B cell (primary cell): ENCODE data around the gene TGM6. TPM values are rescaled to one million over a fixed set of nuclear protein-coding genes. Genes with fewer than 3 reads are reported as not detected.

ENCODE experiments used
- ATAC-seq: fragments of 200-7000 bp; cut with Tn5 transposase; one replicate; pipeline ENCODE4 v1.10.0; 2021; ENCODE audit warnings: low read depth, mild to moderate bottlenecking, moderate number of reproducible peaks, moderate library complexity
- CTCF ChIA-PET: fragments of 350-600 bp; sonication (Branson Sonifier 250); formaldehyde crosslinking; loops from one replicate; lab custom pipeline; 2021; ENCODE audit warnings: antibody characterized with exemption, inconsistent platforms; lab: Charles Lee
- POLR2A ChIA-PET: fragments of 350-600 bp; sonication (Branson Sonifier 250); formaldehyde crosslinking; loops from one replicate; lab custom pipeline; 2021; ENCODE audit warnings: antibody characterized with exemption; lab: Charles Lee
- DNase-seq: peaks from one replicate; pipeline ENCODE4 v3.0.0; 2013
- H2AFZ ChIP-seq: 2 replicates; pipeline ENCODE4 v1.6.1; 2012; ENCODE audit warnings: mild to moderate bottlenecking, low read depth, low read length; ENCODE audit not compliant: insufficient read depth, poor library complexity, severe bottlenecking
- H3K27ac ChIP-seq, 2 donors: 1 replicate in 1 of 2; 2 replicates in 1 of 2; pipeline ENCODE4 v1.5.1; 2012 to 2013; ENCODE audit warnings: low read length in 2 of 2, mild to moderate bottlenecking in 2 of 2, moderate library complexity in 1 of 2
- H3K27me3 ChIP-seq, 4 experiments: fragments of 200-600 bp in 1 of 4; sonication (generic) in 1 of 4; replicated peaks in 1 of 4; 1 replicate in 2 of 4; 2 replicates in 2 of 4; pipeline versions ENCODE4 v1.6.1 to v1.7.0; 2013 to 2016; ENCODE audit warnings: low read length in 3 of 4, mild to moderate bottlenecking in 2 of 4, mixed read lengths in 1 of 4, moderate library complexity in 1 of 4; ENCODE audit not compliant: insufficient read depth in 4 of 4, control insufficient read depth in 3 of 4; ENCODE audit errors: control extremely low read depth in 1 of 4
- H3K36me3 ChIP-seq, 2 experiments: replicated peaks in 1 of 2; 1 replicate in 1 of 2; 2 replicates in 1 of 2; pipeline versions ENCODE4 v1.6.1 to v1.7.1; 2013; ENCODE audit warnings: low read length in 1 of 2; ENCODE audit not compliant: insufficient read depth in 2 of 2, control insufficient read depth in 1 of 2; ENCODE audit errors: control extremely low read depth in 1 of 2, extremely low read depth in 1 of 2
- H3K4me1 ChIP-seq, 2 donors: fragments of 200-600 bp in 1 of 2; sonication (generic) in 1 of 2; 1 replicate in 1 of 2; 2 replicates in 1 of 2; pipeline versions ENCODE4 v1.5.1 to v1.6.1; 2013 to 2017; ENCODE audit warnings: low read length in 2 of 2; ENCODE audit not compliant: control insufficient read depth in 2 of 2, insufficient read depth in 2 of 2
- H3K4me2 ChIP-seq: replicated peaks from 2 replicates; pipeline ENCODE3; 2012; ENCODE audit warnings: mild to moderate bottlenecking, low read depth, low read length; ENCODE audit not compliant: poor library complexity, severe bottlenecking
- H3K4me3 ChIP-seq, 5 experiments: fragments of 200-600 bp in 1 of 5; sonication (generic) in 1 of 5; 1 replicate in 3 of 5; 2 replicates in 2 of 5; pipeline versions ENCODE4 v1.5.1 to v1.7.0; 2011 to 2016; ENCODE audit warnings: low read length in 4 of 5, mild to moderate bottlenecking in 4 of 5, low read depth in 2 of 5, control low read depth in 1 of 5, moderate library complexity in 1 of 5; ENCODE audit not compliant: insufficient read depth in 1 of 5; ENCODE audit errors: control extremely low read depth in 1 of 5, extremely low read depth in 1 of 5
- H3K79me2 ChIP-seq: fragments of 200-600 bp; sonication (generic); one replicate; pipeline ENCODE4 v1.6.0; 2016; ENCODE audit warnings: low read length; ENCODE audit not compliant: control insufficient read depth, insufficient read depth
- H3K9ac ChIP-seq: fragments of 200-600 bp; sonication (generic); 2 replicates; pipeline ENCODE4 v1.6.1; 2017; ENCODE audit warnings: mild to moderate bottlenecking, low read length, moderate library complexity
- H3K9me3 ChIP-seq, 3 donors: one replicate each; pipeline versions ENCODE4 v1.6.1 to v1.7.1; 2013; ENCODE audit warnings: low read length in 2 of 3; ENCODE audit not compliant: control insufficient read depth in 2 of 3, insufficient read depth in 1 of 3; ENCODE audit errors: control extremely low read depth in 1 of 3
- H4K20me1 ChIP-seq: 2 replicates; pipeline ENCODE4 v1.6.0; 2012; ENCODE audit warnings: mild to moderate bottlenecking, low read length; ENCODE audit not compliant: insufficient read depth, control insufficient read depth, poor library complexity, severe bottlenecking
- H3K27ac Mint-ChIP-seq: one replicate; pipeline ENCODE4 v1.8.0; 2021; ENCODE audit warnings: mixed read lengths
- H3K27me3 Mint-ChIP-seq: one replicate; pipeline ENCODE4 v1.8.0; 2021; ENCODE audit warnings: mixed read lengths
- H3K4me1 Mint-ChIP-seq: one replicate; pipeline ENCODE4 v1.8.0; 2021; ENCODE audit warnings: mixed read lengths
- H3K4me3 Mint-ChIP-seq: one replicate; pipeline ENCODE4 v1.8.0; 2021; ENCODE audit warnings: mixed read lengths
- H3K9me3 Mint-ChIP-seq: one replicate; pipeline ENCODE4 v1.8.0; 2022; ENCODE audit warnings: mixed read lengths; ENCODE audit not compliant: insufficient read depth
- CTCF ChIP-seq: fragments of 200-600 bp; IDR thresholded peaks from one replicate; pipeline ENCODE4 v1.8.0; 2022; ENCODE audit warnings: antibody characterized with exemption, mild to moderate bottlenecking
- EZH2 ChIP-seq: IDR thresholded peaks from 2 replicates; pipeline ENCODE4 v1.6.1; 2012; ENCODE audit warnings: borderline replicate concordance, low read depth, mild to moderate bottlenecking, moderate library complexity, low read length; ENCODE audit not compliant: insufficient read depth, poor library complexity, severe bottlenecking
- WGBS: methylation state at CpG from one replicate; pipeline ENCODE4 v1.1.5; 2013; ENCODE audit warnings: missing lambda C conversion rate; ENCODE audit not compliant: insufficient coverage; 5-methylcytosine and 5-hydroxymethylcytosine counted together
- intact Hi-C: fragments of 100-400 bp; cut with micrococcal nuclease; formaldehyde crosslinking; loops from one replicate; pipeline ENCODE4 v1.10.0; 2022
- polyA plus RNA-seq: library from polyadenylated mRNA; depleted of rRNA; stranded (reverse); fragments of >200 nt; gene quantifications from 2 replicates; pipeline ENCODE4 v1.2.3, GENCODE V29; 2012
- total RNA-seq, 2 donors: library from RNA; stranded (reverse); fragments of 120-200 nt in 1 of 2; gene quantifications; 1 replicate in 1 of 2; 2 replicates in 1 of 2; pipeline versions ENCODE4 v1.2.3 to v1.2.4, GENCODE V29; 2013 to 2022

The TGM6 gene
- total and polyA plus RNA-seq, 2 donors (not counting 1 experiment from before 2014, with no cell fraction given) = not detected

GRCh38 chr20:2399390-2399789 lies 18.7 kb downstream of the TGM6 start:
- H3K27ac Mint-ChIP-seq = no peak overlapping the region
- DNase-seq = no peak
- H3K4me1 Mint-ChIP-seq = no peaks in the 10 kb centered on the region
- H3K4me1 ChIP-seq = no peaks in the 10 kb centered on the region
- no peaks in the 10 kb centered on the region for H3K79me2 ChIP-seq
- no peak overlapping the region for H3K4me3 Mint-ChIP-seq
- no peak for TF ChIP-seq CTCF
- TF ChIP-seq EZH2 = no peak
- H3K4me3 ChIP-seq = no peak overlapping the region
- ChIA-PET CTCF (interaction anchor here (1.4 kb wide), 1 partner anchor 14 kb away, joined by 3 read pairs; no protein-coding TSS in a partner anchor), POLR2A (no interaction called here)
- H3K36me3 ChIP-seq = no peaks in the 10 kb centered on the region
- peaks cover 0 to 1% (median 0%) of the 10 kb centered on the region in 3 donors for H3K9me3 ChIP-seq
- no peaks in the 10 kb centered on the region for H4K20me1 ChIP-seq
- no peaks in the 10 kb centered on the region for H3K27me3 Mint-ChIP-seq
- H3K4me2 ChIP-seq = no peak overlapping the region
- intact Hi-C loops = no loop called here
- peaks cover 0 to 2% (median 0%) of the 10 kb centered on the region in 4 experiments for H3K27me3 ChIP-seq
- no peak for ATAC-seq
- no peak overlapping the region for H3K9ac ChIP-seq
- no peaks in the 10 kb centered on the region for H3K9me3 Mint-ChIP-seq
- 97% methylated on average over 13 of the region's 16 CpGs for WGBS
- H3K27ac ChIP-seq = no peak overlapping the region
- no peak overlapping the region for H2AFZ ChIP-seq

GRCh38 chr20:2400290-2400689 lies 19.6 kb downstream of the TGM6 start:
- Mint-ChIP-seq H3K27me3 (peaks cover 5% of the 10 kb centered on the region), H3K4me3 (no peak overlapping the region), H3K27ac (no peak overlapping the region), H3K4me1 (no peaks in the 10 kb centered on the region), H3K9me3 (no peaks in the 10 kb centered on the region)
- Histone ChIP-seq H3K27ac (no peak overlapping the region), H2AFZ (no peak overlapping the region), H3K4me1 (no peaks in the 10 kb centered on the region), H4K20me1 (no peaks in the 10 kb centered on the region), H3K36me3 (no peaks in the 10 kb centered on the region), H3K79me2 (no peaks in the 10 kb centered on the region), H3K9me3 (peaks cover 0 to 7% (median 1%) of the 10 kb centered on the region in 3 donors), H3K4me3 (no peak overlapping the region), H3K4me2 (no peak overlapping the region), H3K9ac (no peak overlapping the region), H3K27me3 (peaks cover 0 to 2% (median 0%) of the 10 kb centered on the region in 4 experiments)
- TF ChIP-seq CTCF (no peak), EZH2 (no peak)
- DNase-seq = no peak
- 100% methylated on average over 5 of the region's 11 CpGs for WGBS
- intact Hi-C loops = no loop called here
- POLR2A ChIA-PET = no interaction called here
- no peak for ATAC-seq
- CTCF ChIA-PET = interaction anchor here (1.1 kb wide), 1 partner anchor 192 kb away, joined by 3 read pairs; no protein-coding TSS in a partner anchor
